AG08395 (cell line): ENCODE measurements around the gene TBXAS1.

ENCODE experiments used
- DNase-seq: peaks from one replicate; pipeline ENCODE4 v3.0.0; 2012; ENCODE audit warnings: mixed read lengths, low spot score

Gene TBXAS1

DNA sequence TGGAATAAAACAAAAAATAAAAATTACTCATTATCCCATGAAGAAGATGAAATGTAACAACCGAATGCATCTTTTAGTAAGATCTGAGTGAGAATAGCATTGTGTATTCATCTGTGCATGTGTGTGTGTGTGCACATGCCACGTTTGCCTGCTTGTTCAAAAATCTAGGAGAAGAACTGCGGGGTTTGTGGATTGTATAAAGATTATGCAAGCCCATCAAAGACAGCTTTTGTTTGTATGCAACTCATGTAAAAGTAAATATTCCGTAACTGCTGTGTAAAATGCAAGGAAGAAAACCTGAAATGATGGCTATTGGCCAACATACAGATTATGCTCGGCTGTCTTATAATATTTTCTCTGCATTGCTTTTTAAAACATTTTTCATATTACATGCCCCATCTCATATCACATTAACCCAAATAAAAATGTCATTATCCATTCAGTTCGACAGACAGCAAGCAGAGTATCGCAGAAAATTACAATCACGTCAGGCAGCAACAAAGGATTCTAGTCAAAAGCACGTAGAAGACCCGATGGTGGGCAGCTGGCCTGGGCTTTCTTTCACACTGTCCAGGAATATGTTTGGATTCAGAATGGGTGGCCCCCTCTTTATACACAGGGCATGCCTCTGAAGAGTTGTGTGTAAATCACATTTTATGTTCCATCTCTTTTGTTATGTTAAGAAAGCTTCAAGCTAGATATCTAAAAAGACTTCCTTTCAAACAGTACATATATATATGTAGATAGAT is 119.7 kb downstream of the TBXAS1 start:
- no peak for DNase-seq

DNA sequence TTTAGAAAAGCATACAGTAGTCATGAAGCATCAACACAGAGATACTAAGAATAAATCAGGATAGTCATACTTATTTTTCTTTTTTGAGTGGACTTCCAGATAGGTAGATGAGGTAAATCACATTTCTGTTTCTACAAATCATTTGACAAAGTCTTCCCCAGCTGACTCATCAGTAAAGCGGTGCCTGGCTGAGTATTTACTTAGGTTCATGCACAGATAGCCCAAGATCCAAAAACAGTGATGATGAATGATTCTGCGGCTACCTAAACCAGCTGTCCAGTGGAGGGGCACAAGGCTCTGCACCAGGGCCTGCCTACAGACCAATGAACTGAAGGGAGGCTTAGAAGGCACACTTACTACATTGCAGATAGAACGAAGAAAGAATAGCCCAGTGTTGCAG is 120.6 kb downstream of the TBXAS1 start:
- DNase-seq, result no peak

DNA sequence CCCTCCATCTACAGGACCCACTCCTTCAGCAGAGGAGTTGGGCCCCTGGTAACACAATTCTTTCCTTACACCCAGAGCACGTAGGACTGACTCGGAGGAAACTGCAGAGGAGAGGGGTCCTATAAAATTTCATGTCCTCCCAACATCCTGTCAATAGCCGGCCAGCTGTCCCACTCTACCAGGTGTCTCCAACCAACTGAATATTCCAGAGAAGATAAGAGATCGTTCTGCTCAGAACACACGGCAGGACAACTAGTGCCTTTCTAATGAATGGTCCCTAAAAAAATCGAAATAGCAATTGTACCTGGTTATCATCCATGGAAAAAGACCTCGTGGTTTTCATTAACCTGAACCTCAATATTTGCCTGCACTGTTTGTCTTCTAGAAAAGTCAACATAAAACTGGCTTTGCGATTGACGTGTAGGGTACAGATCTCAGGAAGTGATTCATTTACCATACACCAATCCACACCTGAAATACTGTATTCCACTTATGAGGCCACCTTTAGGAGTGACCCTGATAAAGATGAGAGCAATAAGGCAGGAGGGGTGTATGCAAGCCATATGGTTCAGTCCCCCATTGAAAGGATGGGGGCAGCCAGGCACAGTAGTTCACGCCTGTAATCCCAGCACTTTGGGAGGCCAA is 121.9 kb downstream of the TBXAS1 start:
- no peak for DNase-seq

DNA sequence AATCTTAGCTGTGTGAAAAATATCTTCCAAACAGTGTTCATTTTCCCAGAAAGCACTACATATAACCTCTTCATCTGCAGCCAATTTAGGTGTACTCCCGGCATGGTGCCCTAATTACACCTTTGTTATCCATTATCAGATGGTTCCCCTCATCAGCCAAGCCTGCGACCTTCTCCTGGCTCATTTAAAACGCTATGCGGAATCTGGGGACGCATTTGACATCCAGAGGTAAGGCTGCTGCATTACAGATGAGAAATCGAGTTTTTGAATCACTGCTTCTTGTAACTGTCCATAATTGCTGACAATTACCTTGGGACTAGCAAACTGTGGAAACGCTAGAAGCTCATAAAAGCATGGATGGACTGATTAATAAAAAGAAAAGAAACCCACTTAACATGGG is 124.2 kb downstream of the TBXAS1 start:
- no peak for DNase-seq

DNA sequence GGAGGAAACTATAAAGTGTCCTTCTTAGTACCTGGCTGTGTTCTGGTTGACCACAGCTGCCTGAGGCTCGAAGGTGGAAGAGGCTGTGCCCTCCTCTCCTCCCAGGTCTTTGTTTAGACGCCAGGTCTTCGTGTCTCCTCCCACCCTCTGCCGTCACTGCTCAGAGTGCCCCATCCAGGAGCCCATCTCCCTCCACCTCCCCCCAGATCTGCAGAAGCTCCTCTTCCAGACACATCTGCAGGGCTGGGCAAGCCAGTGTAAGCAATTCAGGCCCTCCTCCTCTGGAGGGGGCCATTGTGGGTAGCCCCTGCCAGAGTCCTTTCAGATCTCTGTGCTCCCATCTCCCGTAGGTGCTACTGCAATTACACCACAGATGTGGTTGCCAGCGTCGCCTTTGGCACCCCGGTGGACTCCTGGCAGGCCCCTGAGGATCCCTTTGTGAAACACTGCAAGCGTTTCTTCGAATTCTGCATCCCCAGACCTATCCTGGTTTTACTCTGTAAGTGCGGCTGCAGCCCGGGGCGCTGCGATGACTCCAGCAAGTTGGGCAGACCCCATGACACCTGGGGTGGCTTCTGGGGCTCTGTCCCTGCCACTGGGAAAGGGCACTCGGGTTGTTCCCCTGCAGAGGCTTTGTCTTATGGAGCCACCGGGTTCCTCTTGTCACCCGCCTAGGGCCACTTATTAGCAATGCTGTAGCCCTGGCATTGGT is 126.2 kb downstream of the TBXAS1 start:
- DNase-seq, result no peak

DNA sequence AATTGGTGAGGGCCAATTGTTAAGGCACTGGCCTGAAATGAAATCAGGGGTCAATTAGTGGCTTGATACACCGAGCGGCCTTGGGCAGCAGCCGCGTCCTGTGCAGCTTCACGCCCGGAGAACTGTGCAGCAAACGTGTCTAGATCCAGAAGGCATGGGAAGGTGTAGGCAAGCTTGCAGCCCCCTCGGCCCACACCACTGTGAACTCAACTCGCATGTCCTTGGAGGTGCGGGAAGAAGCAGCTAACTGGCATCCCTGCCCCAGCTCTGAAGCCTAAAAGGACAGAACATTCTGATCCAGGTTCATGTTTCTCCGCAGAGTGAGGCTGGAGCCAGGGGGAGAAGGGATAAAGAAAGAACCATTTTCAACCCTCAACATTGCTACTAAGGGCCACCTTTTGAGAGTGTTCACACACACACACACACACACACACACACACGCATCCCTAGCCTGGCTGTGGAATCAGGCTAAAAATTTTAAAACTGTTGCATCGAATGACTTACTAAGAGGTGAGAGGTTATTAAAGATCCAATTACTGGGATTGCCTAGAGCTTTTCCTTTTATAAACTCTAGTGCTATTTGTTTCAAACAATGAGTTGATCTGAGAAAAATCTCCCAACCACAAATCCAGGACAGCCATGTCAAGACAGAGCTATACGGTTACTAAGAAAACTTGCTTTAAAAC is 129.7 kb downstream of the TBXAS1 start:
- DNase-seq, result no peak

DNA sequence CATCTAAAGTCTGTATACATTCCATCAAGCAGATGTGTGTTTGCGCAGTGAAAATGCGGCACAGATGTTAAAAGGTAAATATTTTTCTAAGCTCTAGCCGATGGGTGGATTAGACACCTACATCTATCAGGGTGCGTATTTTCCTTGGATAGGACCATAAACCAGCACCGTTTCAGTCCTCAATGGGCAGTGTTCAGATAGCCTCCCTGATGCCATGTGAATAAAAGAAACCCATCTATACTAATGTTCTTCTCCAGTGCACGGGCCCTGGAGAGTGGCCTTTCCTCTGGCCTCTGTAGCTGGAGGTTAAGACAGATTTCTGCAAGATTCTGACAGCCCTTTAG is 130.2 kb downstream of the TBXAS1 start:
- DNase-seq, result no peak

DNA sequence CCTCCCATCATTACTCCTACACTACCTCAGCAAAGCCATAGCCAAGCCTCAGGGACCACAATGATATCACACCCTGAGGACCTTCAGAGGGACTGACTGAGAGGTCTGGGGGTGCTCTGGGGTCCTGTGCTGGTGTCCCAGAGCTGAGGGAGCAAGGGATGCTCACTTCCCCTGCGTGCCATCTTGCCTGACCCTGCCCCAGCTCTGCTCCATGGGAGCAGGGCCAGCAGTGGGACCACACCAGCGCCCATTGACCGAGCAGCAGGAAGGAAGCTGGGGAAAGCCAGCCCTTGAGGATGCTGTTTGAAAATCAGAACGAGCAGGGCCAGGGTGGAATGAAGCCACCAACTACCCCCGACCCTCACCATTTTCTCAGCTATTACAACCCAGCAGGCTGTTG is 130.7 kb downstream of the TBXAS1 start:
- no peak for DNase-seq

DNA sequence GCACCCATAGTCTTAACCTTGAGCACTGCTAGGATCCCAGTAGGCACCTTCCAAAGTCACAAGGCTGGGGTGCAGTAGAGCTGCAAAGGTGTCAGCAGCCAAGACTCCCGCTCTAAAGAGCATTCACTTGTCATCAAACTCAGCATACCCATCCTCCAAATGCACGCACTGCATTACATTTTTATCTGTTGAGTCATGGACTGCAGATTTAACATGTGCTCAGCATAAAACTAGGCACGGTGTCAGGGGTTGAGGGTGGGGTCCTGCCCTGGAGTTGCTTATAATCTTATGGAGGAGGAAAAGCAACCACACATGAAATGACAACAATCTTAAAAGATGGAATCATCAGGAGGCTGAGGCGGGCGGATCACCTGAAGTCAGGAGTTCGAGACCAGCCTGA is 131.1 kb downstream of the TBXAS1 start:
- DNase-seq, result no peak

DNA sequence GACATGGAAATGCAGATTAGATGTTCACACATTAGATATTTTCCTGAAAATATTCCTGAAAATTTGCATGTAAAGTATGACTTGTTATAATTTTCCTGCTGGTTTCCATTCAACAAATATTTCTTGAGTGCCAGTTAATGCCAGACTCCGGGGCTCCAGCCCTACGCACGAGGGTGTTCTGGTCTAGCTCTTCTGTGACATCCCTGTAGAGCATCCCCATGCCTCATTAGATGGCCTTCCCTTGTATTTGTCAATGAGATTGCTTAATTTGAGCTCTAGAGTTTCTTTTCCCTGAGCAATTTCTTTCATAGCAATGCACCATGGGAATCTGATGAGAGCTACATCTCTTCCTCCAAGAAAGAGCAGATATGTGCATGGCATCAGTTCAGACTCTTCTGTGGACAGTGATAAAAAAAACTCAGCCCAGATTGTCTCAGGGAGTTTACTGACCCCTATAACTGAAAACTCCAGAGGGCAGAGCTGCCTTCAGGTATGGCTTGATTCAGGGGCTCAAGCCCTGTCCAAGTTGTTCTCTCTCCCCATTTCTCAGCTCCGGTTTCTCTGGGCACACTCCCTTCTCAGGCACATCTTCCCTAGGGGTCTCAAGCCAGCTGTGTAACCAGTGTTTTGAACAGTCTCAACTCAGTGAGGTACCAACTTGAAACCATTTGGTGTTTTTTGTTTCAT is 137.0 kb downstream of the TBXAS1 start:
- DNase-seq, result no peak

DNA sequence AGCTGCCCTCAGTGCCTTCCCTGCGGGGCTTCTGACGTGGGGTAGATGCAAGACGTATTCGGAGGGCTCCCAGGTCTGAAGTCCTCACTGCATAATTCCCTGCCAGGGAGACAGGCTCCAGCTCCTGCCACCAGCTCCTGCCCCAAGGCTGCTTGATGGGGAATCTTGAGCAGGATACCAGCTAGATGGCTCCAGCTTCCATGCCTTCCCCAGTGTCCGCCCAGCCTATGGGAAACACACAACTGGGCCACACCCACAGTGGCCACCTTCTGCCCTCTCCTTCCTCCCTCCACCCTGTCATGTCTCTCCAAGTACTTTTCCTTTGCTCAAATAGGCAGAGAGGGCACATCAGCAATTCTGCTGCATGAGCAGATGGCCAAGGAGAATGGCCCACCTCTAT is 137.9 kb downstream of the TBXAS1 start:
- no peak for DNase-seq

DNA sequence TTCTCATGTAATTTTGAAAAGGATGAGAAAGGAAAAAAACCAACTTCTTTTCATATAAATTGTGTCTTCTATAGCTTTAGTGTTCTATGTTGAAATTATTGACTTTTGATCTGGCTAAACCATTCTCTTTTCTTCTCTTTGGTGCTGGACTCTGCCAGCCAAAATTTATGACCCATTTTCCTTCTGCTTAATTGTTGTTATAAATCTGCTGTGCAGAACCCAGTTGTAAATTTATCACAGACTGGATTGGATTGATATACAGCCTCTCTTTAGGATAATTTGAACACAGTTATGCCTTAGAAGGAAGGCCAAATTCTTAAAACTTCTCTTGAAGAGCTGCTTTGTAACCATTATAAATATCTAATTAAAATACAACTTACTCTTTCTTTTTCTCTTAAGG is 139.9 kb downstream of the TBXAS1 start:
- DNase-seq, result no peak

DNA sequence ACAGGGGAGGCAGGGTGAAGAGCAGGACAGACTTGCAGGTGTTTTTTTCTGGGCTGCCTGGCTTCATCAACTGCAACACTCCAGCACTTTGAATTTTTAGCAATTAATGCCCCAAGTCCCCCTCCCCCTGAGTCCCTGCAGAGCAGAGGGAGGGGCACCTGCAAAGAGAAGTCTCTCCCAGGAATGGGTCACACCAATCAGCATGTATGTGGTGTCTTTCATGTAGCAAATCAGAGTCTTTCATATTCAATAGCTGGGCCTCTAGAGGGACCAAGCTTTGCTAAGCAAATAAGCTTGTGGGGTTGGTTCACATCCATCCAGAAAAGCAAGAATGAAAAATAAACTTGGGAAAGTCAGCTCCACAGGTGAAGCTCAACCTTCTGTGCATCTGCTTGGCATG is 143.0 kb downstream of the TBXAS1 start:
- no peak for DNase-seq

DNA sequence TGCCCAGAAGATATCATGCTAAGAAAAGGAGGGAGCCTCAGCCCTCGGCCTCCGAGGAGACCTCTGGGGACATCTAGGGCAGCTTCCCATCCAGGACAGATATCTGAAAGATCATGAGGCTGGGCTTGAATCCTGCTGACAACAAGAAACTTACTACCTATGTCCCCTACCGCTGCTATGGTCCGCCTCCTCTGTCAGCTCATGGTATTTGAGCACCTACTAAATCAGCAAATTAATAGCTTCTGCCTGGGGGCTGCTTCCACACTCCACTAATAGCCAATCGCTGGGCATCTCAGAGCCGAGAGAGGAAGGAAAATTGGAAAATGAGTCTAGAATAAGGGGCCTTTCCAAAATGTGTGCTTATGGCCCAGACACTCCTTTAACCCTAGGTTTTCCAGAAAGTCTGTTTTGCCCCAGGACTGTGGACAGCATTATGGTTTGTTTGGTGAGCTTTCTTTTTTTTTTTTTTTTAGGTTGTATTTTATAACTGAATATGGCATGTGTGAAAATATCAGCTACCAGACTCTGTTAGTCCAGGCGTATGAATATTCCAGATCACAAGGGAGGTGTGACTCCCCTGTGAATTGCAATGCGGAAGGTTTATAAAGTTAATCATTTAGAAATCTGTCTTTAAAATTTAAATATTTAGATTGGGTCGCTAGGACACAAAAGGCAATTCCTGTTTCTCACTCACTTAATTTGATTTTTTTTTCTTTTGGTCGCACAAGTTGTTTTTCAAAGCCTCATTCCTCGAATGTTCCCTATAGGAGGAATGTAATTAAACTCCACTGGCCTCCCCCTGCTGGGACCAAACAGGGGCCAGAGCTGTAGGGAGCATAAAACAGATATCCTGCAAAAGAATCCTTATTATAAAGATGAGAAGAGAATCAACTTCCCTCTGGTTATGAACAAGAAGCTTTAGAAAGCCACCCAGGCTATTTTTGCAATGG is 144.3 kb downstream of the TBXAS1 start:
- no peak for DNase-seq

DNA sequence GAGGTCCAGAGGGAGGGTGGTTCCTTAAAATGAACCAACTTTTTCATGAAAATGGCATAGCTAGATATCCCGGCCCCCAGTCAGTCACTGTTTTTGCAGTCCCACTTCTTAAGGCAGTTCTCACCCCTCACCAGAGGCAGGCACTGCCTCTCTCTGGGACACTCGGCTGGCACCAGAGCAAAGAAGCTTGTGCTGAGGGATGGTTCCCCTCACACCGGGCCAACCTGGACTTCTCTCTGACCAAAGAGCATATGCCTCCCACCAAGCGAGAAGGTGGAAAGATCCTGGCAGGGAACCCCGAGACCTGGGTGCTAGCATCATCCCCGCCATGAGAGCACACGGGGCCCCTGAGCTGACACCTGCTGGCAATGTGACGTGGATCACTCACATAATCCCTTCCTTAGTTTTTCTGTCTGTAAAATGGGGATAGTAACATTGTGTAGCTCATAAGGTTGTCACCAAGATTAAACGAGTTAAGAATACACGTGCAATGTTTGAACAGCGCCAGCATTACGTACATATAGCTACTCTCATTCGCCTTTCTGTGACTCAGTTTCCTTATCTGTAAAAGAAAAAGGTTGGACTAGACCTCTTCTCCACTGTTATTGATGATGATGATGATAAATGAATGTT is 145.2 kb downstream of the TBXAS1 start:
- DNase-seq, result no peak

DNA sequence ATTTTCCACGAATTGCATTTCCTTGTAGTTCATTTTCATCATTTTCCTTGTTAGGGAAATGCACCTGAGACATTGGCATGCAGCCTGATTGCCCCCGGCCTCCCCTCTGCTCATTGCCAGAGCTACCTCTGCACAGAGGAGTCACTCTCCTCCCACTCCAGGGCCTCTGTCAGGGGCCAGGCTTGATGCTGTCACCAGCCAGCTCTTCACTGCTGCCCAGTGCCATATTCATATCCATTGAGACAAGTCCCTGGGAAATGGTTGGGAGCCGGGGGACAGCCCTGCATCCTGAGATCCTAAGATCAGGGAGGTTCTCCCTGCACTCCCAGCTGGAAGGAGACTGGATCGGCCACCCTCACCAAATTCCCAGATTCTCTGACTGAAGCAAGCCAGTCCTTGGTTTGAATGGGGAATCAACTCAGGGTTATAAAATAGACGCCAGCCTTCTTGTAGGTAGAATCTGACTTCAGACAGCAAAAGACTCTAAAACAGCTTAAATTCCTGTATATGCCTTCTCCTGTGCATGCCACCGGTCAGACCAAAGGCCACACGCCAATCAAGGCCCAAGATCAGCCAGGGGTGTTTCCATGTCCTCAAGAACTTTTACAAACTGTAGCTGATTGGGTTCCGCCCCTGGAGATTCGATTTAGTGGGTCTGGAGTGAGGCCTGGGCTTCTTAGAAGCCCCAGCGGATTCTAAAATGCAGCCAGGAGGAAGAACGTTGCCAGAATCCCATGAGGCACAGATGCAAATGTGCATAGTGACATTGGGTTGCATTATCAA is 147.2 kb downstream of the TBXAS1 start:
- no peak for DNase-seq

DNA sequence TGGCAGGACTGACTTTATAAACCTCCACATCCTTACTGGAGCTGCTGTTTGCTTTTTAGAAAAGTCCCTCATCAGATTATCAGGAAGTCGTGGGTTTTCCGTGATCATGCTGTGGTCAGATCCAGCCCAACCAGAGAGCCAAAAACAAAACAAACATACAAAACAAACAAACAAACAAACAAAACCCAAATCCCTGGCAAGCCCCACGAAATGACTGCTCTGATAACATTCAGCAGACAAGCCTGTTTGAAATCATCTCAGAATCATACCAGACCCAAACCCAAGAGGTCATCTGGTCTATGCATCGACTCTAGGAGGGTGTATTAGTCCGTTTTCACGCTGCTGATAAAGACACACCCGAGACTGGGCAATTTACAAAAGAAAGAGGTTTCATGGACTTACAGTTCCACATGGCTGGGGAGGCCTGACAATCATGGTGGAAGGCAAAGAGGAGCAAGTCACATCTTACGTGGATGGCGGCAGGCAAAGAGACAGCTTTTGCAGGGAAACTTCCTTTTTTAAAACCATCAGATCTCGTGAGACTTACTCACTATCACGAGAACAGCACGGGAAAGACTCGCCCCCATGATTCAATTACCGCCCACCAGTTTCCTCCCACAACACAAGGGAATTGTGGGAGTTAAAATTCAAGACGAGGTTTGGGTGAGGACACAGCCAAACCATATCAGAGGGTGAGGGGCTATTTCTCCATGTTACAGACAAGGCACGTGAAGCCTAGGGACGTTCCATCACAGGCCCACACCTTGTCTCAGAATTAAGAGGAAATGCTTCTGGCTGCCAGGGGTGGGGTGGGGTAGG is 148.0 kb downstream of the TBXAS1 start:
- no peak for DNase-seq

DNA sequence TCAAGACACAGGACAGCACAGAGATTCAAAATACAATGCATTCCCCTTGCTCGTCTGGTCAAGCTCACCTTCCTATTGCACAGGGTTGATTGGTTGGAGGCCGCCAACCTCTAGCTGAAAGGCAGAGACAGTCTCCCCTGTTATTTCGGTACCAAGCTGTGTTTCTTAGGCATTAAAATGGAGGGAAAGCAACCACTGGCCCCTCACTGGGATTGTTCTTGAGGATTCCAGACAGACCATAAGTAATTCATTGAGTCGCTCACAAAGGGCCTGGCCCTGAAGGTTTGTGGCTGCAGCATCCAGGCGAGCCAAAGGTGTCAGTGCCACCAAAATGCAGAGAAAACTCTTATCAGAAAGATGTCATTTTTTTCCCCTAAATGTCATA is 152.4 kb downstream of the TBXAS1 start:
- DNase-seq, result no peak
